Thyroid gland (tissue), 4 donors: Measurements from ENCODE around the gene RCVRN. TPM values are rescaled to one million over a fixed set of nuclear protein-coding genes. Genes with fewer than 3 reads are reported as not detected.
"Not testable (repeated sequence)": the region's sequence is repeated elsewhere in the genome, so short reads cannot be mapped to it uniquely, and the experiment has no call there.

Experiments used
- DNase-seq, 2 donors: peaks; one replicate each; pipeline ENCODE4 v3.0.0-alpha.2; 2019
- H3K27ac ChIP-seq, 3 donors: fragments of 200-600 bp; sonication (generic); 1 replicate in 2 of 3; 2 replicates in 1 of 3; pipeline ENCODE4 v1.5.1; 2016 to 2019; ENCODE audit warnings: mild to moderate bottlenecking in 1 of 3, moderate library complexity in 1 of 3
- H3K27me3 ChIP-seq: fragments of 200-600 bp; sonication (generic); one replicate; pipeline ENCODE4 v1.5.1; 2019
- H3K36me3 ChIP-seq, 2 donors: fragments of 200-600 bp; sonication (generic); one replicate each; pipeline ENCODE4 v1.5.1; 2016 to 2019
- H3K4me1 ChIP-seq, 2 donors: fragments of 200-600 bp; sonication (generic); one replicate each; pipeline ENCODE4 v1.5.1; 2017 to 2019
- H3K4me3 ChIP-seq, 3 donors: fragments of 200-600 bp; sonication (generic); replicated peaks in 1 of 3; 1 replicate in 2 of 3; 2 replicates in 1 of 3; pipeline ENCODE4 v1.5.1; 2016; ENCODE audit warnings: mild to moderate bottlenecking in 1 of 3
- H3K9me3 ChIP-seq: fragments of 200-600 bp; sonication (generic); one replicate; pipeline ENCODE4 v1.5.1; 2017
- POLR2A ChIP-seq, 2 donors: fragments of 450-650 bp; IDR thresholded peaks; one replicate each; pipeline ENCODE4 v1.6.1; 2017; ENCODE audit warnings: antibody characterized with exemption in 2 of 2, mild to moderate bottlenecking in 2 of 2, moderate library complexity in 1 of 2
- WGBS, 2 donors: methylation state at CpG; one replicate each; pipeline ENCODE4 v1.1.5; 2017; 5-methylcytosine and 5-hydroxymethylcytosine counted together
- intact Hi-C: fragments of 100-400 bp; cut with DNase I; formaldehyde crosslinking; loops from one replicate; pipeline ENCODE4 v1.15.1; 2023
- total RNA-seq, 4 donors: library from RNA; depleted of rRNA; stranded (reverse); fragments of >200 nt; gene quantifications; one replicate each; pipeline ENCODE4 v1.2.3, GENCODE V29; 2016
- TF ChIP-seq, protein P1 (sequence below), 6 experiments: fragments of 200-600 bp in 3 of 6; fragments of 450-650 bp in 3 of 6; sonication (generic) in 3 of 6; IDR thresholded peaks; one replicate each; pipeline ENCODE4 v1.5.1; 2016 to 2019; ENCODE audit warnings: antibody characterized with exemption in 6 of 6, mild to moderate bottlenecking in 2 of 6, inconsistent platforms in 1 of 6, moderate library complexity in 1 of 6

The RCVRN gene
- total RNA-seq, 4 donors from 2014 or later = not detected

DNA sequence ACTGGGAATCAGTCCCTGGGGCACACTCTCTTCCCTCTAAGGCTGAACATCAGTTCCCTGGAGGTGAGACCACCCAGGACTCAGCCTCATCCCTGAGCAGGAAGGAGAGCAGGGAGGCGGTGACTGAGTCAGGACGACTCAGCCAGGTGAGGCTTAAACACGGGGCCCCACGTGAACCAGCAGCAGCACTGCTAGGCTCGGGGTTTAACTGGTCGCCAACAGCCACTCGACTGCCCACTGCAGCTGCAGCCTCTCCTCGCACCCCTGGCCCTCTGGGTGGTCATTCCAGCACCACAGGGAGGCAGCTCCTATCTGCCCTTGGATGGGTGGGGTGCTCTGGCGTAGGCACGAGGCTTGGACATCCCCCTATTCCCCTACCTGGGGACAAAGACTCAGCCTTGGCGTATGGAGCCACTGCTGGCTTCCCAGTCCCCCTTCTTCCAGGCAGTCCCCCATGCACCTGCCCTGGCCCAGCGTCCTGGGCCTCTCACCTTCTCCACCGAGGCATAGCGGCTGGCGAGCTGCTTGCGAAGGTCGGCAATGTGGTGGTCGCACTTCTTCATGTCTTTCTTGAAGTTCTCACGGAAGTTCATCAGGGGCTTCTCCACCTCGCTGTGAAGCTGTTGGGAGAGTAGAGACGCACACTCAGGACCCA lies 21.2 kb upstream of the RCVRN start:
- H3K4me1 ChIP-seq = no peaks in the 10 kb centered on the region
- 83 to 91% methylated on average over 11 to 17 of the region's 21 CpGs for WGBS, 2 donors
- H3K4me3 ChIP-seq = no peak overlapping the region
- no peaks in the 10 kb centered on the region for H3K9me3 ChIP-seq
- DNase-seq = no peak
- TF ChIP-seq, protein P1, sequence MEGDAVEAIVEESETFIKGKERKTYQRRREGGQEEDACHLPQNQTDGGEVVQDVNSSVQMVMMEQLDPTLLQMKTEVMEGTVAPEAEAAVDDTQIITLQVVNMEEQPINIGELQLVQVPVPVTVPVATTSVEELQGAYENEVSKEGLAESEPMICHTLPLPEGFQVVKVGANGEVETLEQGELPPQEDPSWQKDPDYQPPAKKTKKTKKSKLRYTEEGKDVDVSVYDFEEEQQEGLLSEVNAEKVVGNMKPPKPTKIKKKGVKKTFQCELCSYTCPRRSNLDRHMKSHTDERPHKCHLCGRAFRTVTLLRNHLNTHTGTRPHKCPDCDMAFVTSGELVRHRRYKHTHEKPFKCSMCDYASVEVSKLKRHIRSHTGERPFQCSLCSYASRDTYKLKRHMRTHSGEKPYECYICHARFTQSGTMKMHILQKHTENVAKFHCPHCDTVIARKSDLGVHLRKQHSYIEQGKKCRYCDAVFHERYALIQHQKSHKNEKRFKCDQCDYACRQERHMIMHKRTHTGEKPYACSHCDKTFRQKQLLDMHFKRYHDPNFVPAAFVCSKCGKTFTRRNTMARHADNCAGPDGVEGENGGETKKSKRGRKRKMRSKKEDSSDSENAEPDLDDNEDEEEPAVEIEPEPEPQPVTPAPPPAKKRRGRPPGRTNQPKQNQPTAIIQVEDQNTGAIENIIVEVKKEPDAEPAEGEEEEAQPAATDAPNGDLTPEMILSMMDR (IDR thresholded peaks at IDR 0.05) = no peak
- no peak for TF ChIP-seq POLR2A (IDR thresholded peaks at IDR 0.05)
- H3K27me3 ChIP-seq = no peaks in the 10 kb centered on the region
- no peaks in the 10 kb centered on the region for H3K36me3 ChIP-seq
- intact Hi-C loops = loop anchor here (10.0 kb wide), 1 partner anchor 699 kb away; no protein-coding TSS in a partner anchor
- H3K27ac ChIP-seq = no peak overlapping the region

DNA sequence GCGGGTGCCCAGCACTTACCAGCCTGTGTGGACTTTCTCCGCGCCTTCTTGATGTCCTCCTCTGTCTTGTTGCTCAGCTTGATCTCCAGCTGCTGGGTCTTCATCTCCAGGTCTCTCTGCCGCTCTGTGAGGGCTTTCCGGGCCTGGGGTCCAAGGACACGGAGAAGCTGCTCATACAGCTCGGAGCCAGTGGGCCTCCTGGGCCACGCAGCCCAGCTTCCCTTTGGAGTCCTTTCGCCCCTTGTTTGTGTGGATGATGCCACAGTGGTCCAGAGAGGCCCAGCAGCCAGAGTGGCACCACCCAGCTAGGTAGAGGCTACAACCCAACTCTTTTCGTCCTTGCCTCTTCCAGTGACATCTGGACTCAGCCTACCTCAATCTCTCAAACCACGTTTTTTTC lies 20.4 kb upstream of the RCVRN start:
- intact Hi-C loops = loop anchor here (10.0 kb wide), 1 partner anchor 699 kb away; no protein-coding TSS in a partner anchor
- H3K27ac ChIP-seq = no peak overlapping the region
- no peak for DNase-seq
- H3K27me3 ChIP-seq = no peaks in the 10 kb centered on the region
- no peaks in the 10 kb centered on the region for H3K4me1 ChIP-seq
- H3K4me3 ChIP-seq = no peak overlapping the region
- no peaks in the 10 kb centered on the region for H3K9me3 ChIP-seq
- TF ChIP-seq, protein P1 (IDR thresholded peaks at IDR 0.05) = no peak
- TF ChIP-seq POLR2A (IDR thresholded peaks at IDR 0.05) = no peak
- 93 to 95% methylated on average over 11 of the region's 11 CpGs for WGBS, 2 donors
- no peaks in the 10 kb centered on the region for H3K36me3 ChIP-seq

DNA sequence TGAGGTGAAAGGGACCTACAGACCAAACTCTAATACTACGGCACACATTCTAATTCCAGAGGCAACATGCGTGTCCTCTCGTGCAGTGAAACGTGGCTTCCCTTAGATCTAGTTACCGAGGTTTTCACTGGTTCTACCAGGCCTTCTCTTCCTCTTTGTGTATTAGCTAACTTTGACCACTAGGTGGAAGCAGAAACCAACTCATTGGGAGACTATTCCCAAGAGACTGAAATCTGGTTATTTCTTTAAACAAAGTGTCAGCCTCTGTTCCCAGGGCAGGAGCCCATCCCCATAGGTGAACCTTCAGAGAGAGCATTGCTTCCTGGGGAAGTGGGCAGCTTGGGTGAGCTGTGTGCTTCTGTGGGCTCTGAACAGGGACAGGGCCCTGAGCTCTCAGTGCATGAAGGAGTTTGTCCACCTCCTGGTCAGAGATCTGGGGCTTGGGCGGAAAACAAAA lies 19.7 kb upstream of the RCVRN start:
- DNase-seq = peak; percentile 9 to 11
- H3K36me3 ChIP-seq = no peaks in the 10 kb centered on the region

DNA sequence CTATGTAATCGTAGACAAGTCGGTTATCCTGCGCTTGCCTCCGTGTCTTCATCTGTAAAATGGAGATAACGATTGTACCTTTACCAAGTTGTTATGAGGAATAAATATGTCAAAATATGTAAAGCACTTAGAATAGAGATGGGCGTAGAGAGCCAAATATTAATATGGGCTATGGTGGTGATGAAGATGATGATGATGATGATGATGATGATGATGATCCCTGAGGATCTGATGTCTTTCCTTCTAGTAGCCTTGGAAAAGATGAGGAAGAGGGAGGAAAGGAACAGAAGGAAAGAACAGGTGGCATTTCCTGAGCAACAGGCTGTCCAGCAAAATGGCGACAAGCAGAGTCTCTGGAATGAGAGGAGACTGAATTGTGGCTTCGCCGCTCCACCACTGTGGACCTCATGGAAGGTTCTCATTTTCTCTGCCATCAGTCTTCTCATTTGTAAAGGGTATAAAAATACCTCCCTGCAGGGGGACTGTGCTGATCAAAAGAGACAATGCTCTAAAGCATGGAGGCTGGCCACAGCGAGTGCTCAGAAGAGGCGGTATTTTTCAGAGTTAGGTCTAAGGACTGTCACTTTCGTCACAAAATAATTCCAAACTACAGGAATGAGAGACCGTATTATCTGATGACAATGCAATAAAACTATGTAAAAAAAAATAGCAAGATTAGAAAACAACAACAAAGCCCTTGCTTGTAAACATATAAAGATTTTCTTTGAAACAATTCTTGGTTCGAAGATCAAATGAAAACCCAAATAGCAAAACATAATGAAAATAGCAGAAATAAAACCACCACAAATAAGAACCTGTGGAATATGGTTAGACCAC lies 17.2 kb upstream of the RCVRN start:
- TF ChIP-seq POLR2A (IDR thresholded peaks at IDR 0.05) = no peak
- TF ChIP-seq, protein P1 (IDR thresholded peaks at IDR 0.05) = no peak
- no peak overlapping the region for H3K4me3 ChIP-seq
- H3K27ac ChIP-seq = no peak overlapping the region
- 93 to 94% methylated on average over 14 of the region's 14 CpGs for WGBS, 2 donors
- no peaks in the 10 kb centered on the region for H3K36me3 ChIP-seq
- DNase-seq = no peak
- intact Hi-C loops = loop anchor here (10.0 kb wide), 1 partner anchor 703 kb away; no protein-coding TSS in a partner anchor
- no peaks in the 10 kb centered on the region for H3K9me3 ChIP-seq
- H3K4me1 ChIP-seq = no peaks in the 10 kb centered on the region
- H3K27me3 ChIP-seq = no peaks in the 10 kb centered on the region

More for the DNA sequence above, 19.7 kb upstream of the RCVRN start:
- TF ChIP-seq POLR2A (IDR thresholded peaks at IDR 0.05) = no peak
- TF ChIP-seq, protein P1 (IDR thresholded peaks at IDR 0.05) = peak in 5 of 6 experiments; percentile 49 to 79 (median 70)
- no peaks in the 10 kb centered on the region for H3K4me1 ChIP-seq
- H3K27ac ChIP-seq = no peak overlapping the region
- H3K9me3 ChIP-seq = no peaks in the 10 kb centered on the region
- WGBS, 2 donors = 18% methylated on average over 6 of the region's 6 CpGs
- intact Hi-C loops = loop anchor here (10.0 kb wide), 1 partner anchor 700 kb away; no protein-coding TSS in a partner anchor
- H3K27me3 ChIP-seq = no peaks in the 10 kb centered on the region
- H3K4me3 ChIP-seq = no peak overlapping the region

DNA sequence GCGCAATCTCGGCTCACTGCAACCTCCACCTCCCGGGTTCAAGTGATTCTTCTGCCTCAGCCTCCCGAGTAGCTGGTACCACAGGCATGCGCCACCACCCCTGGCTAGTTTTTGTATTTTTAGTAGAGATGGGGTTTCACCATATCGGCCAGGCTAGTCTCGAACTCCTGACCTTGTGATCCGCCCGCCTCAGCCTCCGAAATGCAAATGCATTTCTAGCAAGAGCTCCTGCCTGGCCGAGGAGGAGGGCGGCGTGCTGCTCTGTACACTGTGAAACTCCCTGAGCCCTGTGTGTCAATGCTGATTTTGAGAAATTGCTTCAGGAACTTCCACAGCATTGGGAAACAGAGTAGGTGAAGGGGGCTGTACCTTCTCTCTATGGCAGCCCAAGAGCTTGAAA lies 16.1 kb upstream of the RCVRN start:
- intact Hi-C loops = loop anchor here (10.0 kb wide), 1 partner anchor 704 kb away; no protein-coding TSS in a partner anchor
- 79 to 83% methylated on average over 13 of the region's 13 CpGs for WGBS, 2 donors
- H3K36me3 ChIP-seq = not testable (repeated sequence)

More for the DNA sequence above, 16.1 kb upstream of the RCVRN start:
- not testable (repeated sequence) for H3K27ac ChIP-seq, DNase-seq, H3K4me3 ChIP-seq, H3K9me3 ChIP-seq, H3K4me1 ChIP-seq, H3K27me3 ChIP-seq
